Natural killer cell (primary cell): ENCODE measurements around the gene RCBTB2. TPM values are rescaled to one million over a fixed set of nuclear protein-coding genes. Genes with fewer than 3 reads are reported as not detected.

Experiments
- ATAC-seq, 3 donors: fragments of 150-1000 bp in 2 of 3; fragments of 200-7000 bp in 1 of 3; cut with Tn5 transposase; 1 replicate in 1 of 3; 2 replicates in 2 of 3; pipeline ENCODE4 v1.10.0; 2021; ENCODE audit warnings: mild to moderate bottlenecking in 2 of 3, moderate library complexity in 2 of 3
- DNase-seq, 2 donors: peaks; one replicate each; pipeline versions ENCODE4 v3.0.0 to v3.0.0-alpha.2; 2013 to 2021; ENCODE audit warnings: mixed read lengths in 1 of 2
- H3K27ac ChIP-seq: one replicate; pipeline ENCODE4 v1.5.1; 2013; ENCODE audit warnings: mild to moderate bottlenecking, low read length
- H3K27me3 ChIP-seq: one replicate; pipeline ENCODE4 v1.6.1; 2013; ENCODE audit warnings: low read length; ENCODE audit not compliant: control insufficient read depth, insufficient read depth
- H3K36me3 ChIP-seq: one replicate; pipeline ENCODE4 v1.6.1; 2013; ENCODE audit warnings: low read length; ENCODE audit not compliant: control insufficient read depth, insufficient read depth
- H3K4me1 ChIP-seq: one replicate; pipeline ENCODE4 v1.6.1; 2013; ENCODE audit warnings: low read length; ENCODE audit not compliant: control insufficient read depth, insufficient read depth
- H3K4me3 ChIP-seq: one replicate; pipeline ENCODE4 v1.5.1; 2013; ENCODE audit warnings: low read length
- H3K9me3 ChIP-seq: one replicate; pipeline ENCODE4 v1.6.1; 2013; ENCODE audit warnings: low read length; ENCODE audit not compliant: control insufficient read depth, insufficient read depth
- H3K27ac Mint-ChIP-seq, 2 donors: one replicate each; pipeline ENCODE4 v1.8.0; 2022; ENCODE audit warnings: mild to moderate bottlenecking in 2 of 2, mixed read lengths in 2 of 2, moderate library complexity in 1 of 2
- H3K27me3 Mint-ChIP-seq, 2 donors: one replicate each; pipeline ENCODE4 v1.8.0; 2022; ENCODE audit warnings: low read depth in 2 of 2, mixed read lengths in 2 of 2
- H3K36me3 Mint-ChIP-seq: one replicate; pipeline ENCODE4 v1.8.0; 2022; ENCODE audit warnings: mixed read lengths
- H3K4me1 Mint-ChIP-seq, 2 donors: one replicate each; pipeline ENCODE4 v1.8.0; 2022; ENCODE audit warnings: mixed read lengths in 2 of 2
- H3K4me3 Mint-ChIP-seq: one replicate; pipeline ENCODE4 v1.8.0; 2022; ENCODE audit warnings: mild to moderate bottlenecking, moderate library complexity, mixed read lengths
- H3K9me3 Mint-ChIP-seq, 2 donors: one replicate each; pipeline ENCODE4 v1.8.0; 2022; ENCODE audit warnings: mixed read lengths in 2 of 2
- CTCF ChIP-seq: fragments of 200-600 bp; IDR thresholded peaks from one replicate; pipeline ENCODE4 v1.8.0; 2022; ENCODE audit warnings: antibody characterized with exemption
- WGBS: methylation state at CpG from one replicate; pipeline ENCODE4 v1.1.7; 2013; ENCODE audit warnings: missing lambda C conversion rate; ENCODE audit not compliant: insufficient coverage; 5-methylcytosine and 5-hydroxymethylcytosine counted together
- intact Hi-C: fragments of 100-400 bp; cut with micrococcal nuclease; formaldehyde crosslinking; loops from one replicate; pipeline ENCODE4 v1.14.2; 2022
- total RNA-seq, 4 donors: library from RNA; stranded (reverse); fragments of 120-200 nt in 1 of 4; gene quantifications; one replicate each; pipeline versions ENCODE4 v1.2.3 to v1.2.4, GENCODE V29; 2013 to 2022

Gene RCBTB2
- total RNA-seq, 3 donors from 2014 or later (not counting 1 experiment from before 2014, with no cell fraction given) = 21.9 to 27.1 (median 24.2) TPM

GRCh38 chr13:48491423-48492095 is 41.3 kb downstream of the RCBTB2 start:
- intact Hi-C loops = loop anchor here (1.0 to 10.0 kb wide), 5 partner anchors 13 to 257 kb away; partner anchors contain the start of genes ITM2B and RCBTB2
- H3K27ac ChIP-seq = peak overlapping the region; percentile 90
- no peak for TF ChIP-seq CTCF
- Mint-ChIP-seq H3K4me1 (peaks cover 47 to 49% of the 10 kb centered on the region in 2 donors), H3K36me3 (no peaks in the 10 kb centered on the region), H3K27ac (no peak overlapping the region), H3K9me3 (no peaks in the 10 kb centered on the region), H3K4me3 (no peak overlapping the region), H3K27me3 (no peaks in the 10 kb centered on the region)
- DNase-seq (peak in 1 of 2 donors; percentile 47), ATAC-seq (peak; percentile 37 to 60 (median 40))
- peaks cover 57% of the 10 kb centered on the region for H3K4me1 ChIP-seq
- peaks cover 13% of the 10 kb centered on the region for H3K36me3 ChIP-seq
- no peaks in the 10 kb centered on the region for H3K9me3 ChIP-seq
- H3K27me3 ChIP-seq = no peaks in the 10 kb centered on the region
- peak overlapping the region; percentile 44 for H3K4me3 ChIP-seq

- DNase-seq (no peak), ATAC-seq (no peak)
- Mint-ChIP-seq H3K36me3 (no peaks in the 10 kb centered on the region), H3K4me1 (peaks cover 46 to 47% of the 10 kb centered on the region in 2 donors), H3K27ac (no peak overlapping the region), H3K27me3 (no peaks in the 10 kb centered on the region), H3K9me3 (no peaks in the 10 kb centered on the region), H3K4me3 (no peak overlapping the region)
- Histone ChIP-seq H3K9me3 (no peaks in the 10 kb centered on the region), H3K4me3 (peak overlapping the region; percentile 44), H3K27me3 (no peaks in the 10 kb centered on the region), H3K36me3 (peaks cover 13% of the 10 kb centered on the region), H3K27ac (peak overlapping the region; percentile 90), H3K4me1 (peaks cover 50% of the 10 kb centered on the region)
- WGBS = 83% methylated on average over 1 of the region's 3 CpGs
- TF ChIP-seq CTCF = no peak
- intact Hi-C loops = loop anchor here (2.0 to 10.0 kb wide), 2 partner anchors 15 to 255 kb away; partner anchors contain the start of gene ITM2B
Measured at GRCh38 chr13:48490241-48490640, 42.6 kb downstream of the RCBTB2 start.

- no peak overlapping the region for H3K27ac Mint-ChIP-seq
- TF ChIP-seq CTCF = no peak
- Histone ChIP-seq H3K4me1 (peaks cover 50% of the 10 kb centered on the region), H3K27me3 (no peaks in the 10 kb centered on the region), H3K36me3 (peaks cover 13% of the 10 kb centered on the region), H3K4me3 (no peak overlapping the region), H3K9me3 (no peaks in the 10 kb centered on the region), H3K27ac (peak overlapping the region; percentile 90)
- H3K9me3 Mint-ChIP-seq = no peaks in the 10 kb centered on the region
- peaks cover 48 to 53% of the 10 kb centered on the region in 2 donors for H3K4me1 Mint-ChIP-seq
- intact Hi-C loops = loop anchor here (2.0 to 10.0 kb wide), 2 partner anchors 15 to 255 kb away; partner anchors contain the start of gene ITM2B
- no peaks in the 10 kb centered on the region for H3K27me3 Mint-ChIP-seq
- no peak for ATAC-seq
- no peak for DNase-seq
- H3K36me3 Mint-ChIP-seq = no peaks in the 10 kb centered on the region
- no peak overlapping the region for H3K4me3 Mint-ChIP-seq
Measured at GRCh38 chr13:48489666-48490065, 43.2 kb downstream of the RCBTB2 start.

- no peaks in the 10 kb centered on the region for H3K9me3 Mint-ChIP-seq
- no peaks in the 10 kb centered on the region for H3K27me3 Mint-ChIP-seq
- Histone ChIP-seq H3K4me3 (no peak overlapping the region), H3K27ac (peak overlapping the region; percentile 90), H3K36me3 (peaks cover 13% of the 10 kb centered on the region), H3K27me3 (no peaks in the 10 kb centered on the region), H3K4me1 (peaks cover 45% of the 10 kb centered on the region), H3K9me3 (no peaks in the 10 kb centered on the region)
- no peaks in the 10 kb centered on the region for H3K36me3 Mint-ChIP-seq
- ATAC-seq = no peak
- DNase-seq = no peak
- no peak overlapping the region for H3K27ac Mint-ChIP-seq
- peak overlapping the region; percentile 61 for H3K4me3 Mint-ChIP-seq
- H3K4me1 Mint-ChIP-seq = peaks cover 48 to 53% of the 10 kb centered on the region in 2 donors
- TF ChIP-seq CTCF = no peak
- intact Hi-C loops = no loop called here
Measured at GRCh38 chr13:48488995-48489394, 43.9 kb downstream of the RCBTB2 start.
